Neural cell (in vitro differentiated cells): ENCODE results near the gene MALSU1. TPM values are rescaled to one million over a fixed set of nuclear protein-coding genes. Genes with fewer than 3 reads are reported as not detected.

Source experiments
- H2AFZ ChIP-seq: fragments of 200-600, 300-800 bp; sonication (generic), shearing (Covaris generic); 2 replicates; pipeline ENCODE4 v1.6.0; 2014; ENCODE audit warnings: low read depth, mild to moderate bottlenecking, antibody characterized with exemption, low read length, moderate library complexity
- H3F3A ChIP-seq: fragments of 200-600 bp; shearing (Covaris generic); 2 replicates; pipeline ENCODE4 v1.6.1; 2016; ENCODE audit warnings: mild to moderate bottlenecking, moderate library complexity, mixed read lengths, antibody characterized with exemption, low read length; ENCODE audit not compliant: insufficient read depth, poor library complexity, severe bottlenecking
- H3K27ac ChIP-seq: fragments of 200-600, 300-800 bp; sonication (generic), shearing (Covaris generic); 2 replicates; pipeline ENCODE4 v1.5.1; 2014; ENCODE audit warnings: mild to moderate bottlenecking, low read length, moderate library complexity
- H3K27me3 ChIP-seq: fragments of 300-800, 200-600 bp; sonication (generic), shearing (Covaris generic); 2 replicates; pipeline ENCODE4 v1.6.0; 2014; ENCODE audit warnings: mild to moderate bottlenecking, low read depth, low read length, moderate library complexity; ENCODE audit not compliant: insufficient read depth
- H3K36me3 ChIP-seq: fragments of 300-800, 200-600 bp; sonication (generic), shearing (Covaris generic); 2 replicates; pipeline ENCODE4 v1.5.1; 2014; ENCODE audit warnings: mild to moderate bottlenecking, antibody characterized with exemption, low read length, moderate library complexity; ENCODE audit not compliant: insufficient read depth
- H3K4me2 ChIP-seq: fragments of 300-800, 200-600 bp; sonication (generic), shearing (Covaris generic); 2 replicates; pipeline ENCODE4 v1.6.0; 2014; ENCODE audit warnings: mild to moderate bottlenecking, low read length
- H3K4me3 ChIP-seq: fragments of 300-800, 200-600 bp; sonication (generic), shearing (Covaris generic); 2 replicates; pipeline ENCODE4 v1.5.1; 2014; ENCODE audit warnings: mild to moderate bottlenecking, low read length, moderate library complexity
- H3K79me2 ChIP-seq: fragments of 200-600 bp; shearing (Covaris generic); replicated peaks from 2 replicates; pipeline ENCODE4 v1.6.0; 2014; ENCODE audit warnings: mild to moderate bottlenecking, low read length, moderate library complexity; ENCODE audit not compliant: insufficient read depth
- H3K9ac ChIP-seq: fragments of 300-800, 200-600 bp; sonication (generic), shearing (Covaris generic); 2 replicates; pipeline ENCODE4 v1.6.1; 2016; ENCODE audit warnings: mild to moderate bottlenecking, low read length, mixed read lengths
- H3K9me2 ChIP-seq: fragments of 200-600 bp; shearing (Covaris generic); 2 replicates; pipeline ENCODE4 v1.6.1; 2016; ENCODE audit warnings: mild to moderate bottlenecking, low read length, mixed read lengths; ENCODE audit not compliant: insufficient read depth
- H3K9me3 ChIP-seq: fragments of 200-600, 300-800 bp; sonication (generic), shearing (Covaris generic); 2 replicates; pipeline ENCODE4 v1.6.1; 2016; ENCODE audit warnings: mild to moderate bottlenecking, mixed run types, low read length, moderate library complexity, mixed read lengths
- H4K20me1 ChIP-seq: fragments of 200-600 bp; shearing (Covaris generic); 2 replicates; pipeline ENCODE4 v1.6.1; 2016; ENCODE audit warnings: mild to moderate bottlenecking, mixed run types; ENCODE audit not compliant: insufficient read depth
- CTCF ChIP-seq: fragments of 450-650 bp; IDR thresholded peaks from 2 replicates; pipeline ENCODE4 v1.5.1; 2014; ENCODE audit warnings: antibody characterized with exemption, mild to moderate bottlenecking, moderate library complexity; ENCODE audit not compliant: poor library complexity, severe bottlenecking
- EP300 ChIP-seq: fragments of 450-650 bp; conservative IDR thresholded peaks from 2 replicates; pipeline ENCODE4 v1.6.1; 2014; ENCODE audit warnings: antibody characterized with exemption, mild to moderate bottlenecking, moderate library complexity; ENCODE audit not compliant: poor library complexity, severe bottlenecking
- EZH2 ChIP-seq: fragments of 200-600, 300-800 bp; shearing (Covaris generic), sonication (generic); IDR thresholded peaks from 2 replicates; pipeline ENCODE4 v1.6.1; 2014; ENCODE audit warnings: antibody characterized with exemption, low read length, borderline replicate concordance, mild to moderate bottlenecking; ENCODE audit not compliant: insufficient read depth, poor library complexity, severe bottlenecking
- MXI1 ChIP-seq: fragments of 450-650 bp; conservative IDR thresholded peaks from 2 replicates; pipeline ENCODE4 v1.6.1; 2014; ENCODE audit warnings: antibody characterized with exemption, mild to moderate bottlenecking; ENCODE audit not compliant: poor library complexity, severe bottlenecking
- POLR2AphosphoS5 ChIP-seq: IDR thresholded peaks from 2 replicates; pipeline ENCODE4 v1.6.1; 2012
- RAD21 ChIP-seq: fragments of 450-650 bp; conservative IDR thresholded peaks from 2 replicates; pipeline ENCODE4 v1.6.1; 2014; ENCODE audit warnings: antibody characterized with exemption, mild to moderate bottlenecking, moderate library complexity
- REST ChIP-seq: IDR thresholded peaks from 2 replicates; pipeline ENCODE4 v1.6.1; 2012; ENCODE audit warnings: borderline replicate concordance
- SMC3 ChIP-seq: fragments of 450-650 bp; conservative IDR thresholded peaks from 2 replicates; pipeline ENCODE4 v1.6.1; 2014; ENCODE audit warnings: antibody characterized with exemption, mild to moderate bottlenecking, moderate library complexity; ENCODE audit not compliant: poor library complexity
- TAF1 ChIP-seq: IDR thresholded peaks from 2 replicates; pipeline ENCODE4 v1.6.1; 2012; ENCODE audit warnings: low read depth
- polyA plus RNA-seq: library from polyadenylated mRNA; depleted of rRNA; stranded (reverse); fragments of >200 nt; gene quantifications from 2 replicates; pipeline ENCODE4 v1.2.3, GENCODE V29; 2014

The MALSU1 gene
- polyA plus RNA-seq, 1 donor from 2014 or later, result 77.8 TPM

DNA sequence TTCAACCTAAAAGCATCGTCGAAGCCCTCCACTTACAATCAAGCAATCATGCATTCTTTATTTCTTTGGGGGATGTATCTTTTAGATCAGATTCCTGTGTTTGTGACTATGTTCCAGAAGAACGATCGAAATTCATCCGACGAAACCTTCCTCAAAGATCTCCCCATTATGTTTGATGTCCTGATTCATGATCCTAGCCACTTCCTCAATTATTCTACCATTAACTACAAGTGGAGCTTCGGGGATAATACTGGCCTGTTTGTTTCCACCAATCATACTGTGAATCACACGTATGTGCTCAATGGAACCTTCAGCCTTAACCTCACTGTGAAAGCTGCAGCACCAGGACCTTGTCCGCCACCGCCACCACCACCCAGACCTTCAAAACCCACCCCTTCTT, 38.8 kb upstream of the MALSU1 start:
- no peak overlapping the region for H2AFZ ChIP-seq
- no peaks in the 10 kb centered on the region for H3F3A ChIP-seq
- no peaks in the 10 kb centered on the region for H3K27me3 ChIP-seq
- no peaks in the 10 kb centered on the region for H3K79me2 ChIP-seq
- H3K27ac ChIP-seq, result no peak overlapping the region
- H3K36me3 ChIP-seq, result no peaks in the 10 kb centered on the region
- H4K20me1 ChIP-seq, result no peaks in the 10 kb centered on the region
- no peaks in the 10 kb centered on the region for H3K9me3 ChIP-seq
- no peaks in the 10 kb centered on the region for H3K9me2 ChIP-seq
- no peak overlapping the region for H3K4me2 ChIP-seq
- TF ChIP-seq EP300 (no peak), TAF1 (no peak), EZH2 (no peak), SMC3 (no peak), REST (no peak), CTCF (no peak)
- H3K9ac ChIP-seq, result no peak overlapping the region
- no peak overlapping the region for H3K4me3 ChIP-seq

- TF ChIP-seq REST, result no peak
- peak; percentile 61 for TF ChIP-seq CTCF
- TF ChIP-seq POLR2AphosphoS5, result no peak
- peak; percentile 46 for TF ChIP-seq SMC3
- no peak for TF ChIP-seq MXI1
- peak; percentile 59 for TF ChIP-seq RAD21
- H4K20me1 ChIP-seq, result no peaks in the 10 kb centered on the region
- no peak overlapping the region for H3K4me2 ChIP-seq
- H3K9me2 ChIP-seq, result no peaks in the 10 kb centered on the region
- no peak overlapping the region for H3K9ac ChIP-seq
- no peak overlapping the region for H3K27ac ChIP-seq
- no peaks in the 10 kb centered on the region for H3K36me3 ChIP-seq
- no peaks in the 10 kb centered on the region for H3K9me3 ChIP-seq
- H3K27me3 ChIP-seq, result no peaks in the 10 kb centered on the region
- no peak overlapping the region for H3K4me3 ChIP-seq
- H3F3A ChIP-seq, result no peaks in the 10 kb centered on the region
- no peaks in the 10 kb centered on the region for H3K79me2 ChIP-seq
- H2AFZ ChIP-seq, result no peak overlapping the region
These were observed 37.2 kb upstream of the MALSU1 start for GRCh38 chr7:23261843-23262452.
